IMR-90 (cell line): ENCODE data around the gene MYT1. TPM values are rescaled to one million over a fixed set of nuclear protein-coding genes. Genes with fewer than 3 reads are reported as not detected.
A peak's percentile ranks its signal among the peaks of the same experiment; 100 is the strongest.

Experiments
- ATAC-seq: fragments of 200-7000 bp; cut with Tn5 transposase; 2 replicates; pipeline ENCODE4 v1.9.1; 2020; ENCODE audit warnings: low read depth, mild to moderate bottlenecking, moderate library complexity
- BruUV-seq: library from RNA; stranded (reverse); fragments of 400-500 nt; replicated peaks from 2 replicates; lab custom pipeline; 2021; lab: Mats Ljungman, UMichigan
- CTCF ChIA-PET: fragments of 300-600 bp; formaldehyde crosslinking; extraction: SDS; loops from one replicate; lab custom pipeline; 2021; ENCODE audit warnings: antibody characterized with exemption; lab: Yijun Ruan, JAX
- POLR2A ChIA-PET: fragments of 300-600 bp; sonication (Branson Sonifier 250); formaldehyde crosslinking; loops from one replicate; lab custom pipeline; 2022; ENCODE audit warnings: antibody characterized with exemption; ENCODE audit not compliant: unreplicated experiment; lab: Charles Lee
- DNase-seq: peaks from one replicate; pipeline ENCODE4 v3.0.0; 2013
- H2AFZ ChIP-seq: replicated peaks from 2 replicates; pipeline ENCODE3; 2013; ENCODE audit warnings: low read length, mild to moderate bottlenecking; ENCODE audit not compliant: poor library complexity
- H2AK5ac ChIP-seq: 2 replicates; pipeline ENCODE4 v1.6.1; 2013; ENCODE audit warnings: low read depth, low read length, inconsistent platforms
- H2AK9ac ChIP-seq: replicated peaks from 2 replicates; pipeline ENCODE3; 2013; ENCODE audit warnings: mild to moderate bottlenecking, low read depth, low read length, moderate library complexity; ENCODE audit not compliant: poor library complexity
- H2BK120ac ChIP-seq: 2 replicates; pipeline ENCODE4 v1.6.1; 2013; ENCODE audit warnings: low read depth, low read length, inconsistent platforms
- H2BK15ac ChIP-seq: 3 replicates; pipeline ENCODE4 v1.6.1; 2013; ENCODE audit warnings: low read depth, low read length, inconsistent platforms
- H2BK20ac ChIP-seq: 2 replicates; pipeline ENCODE4 v1.6.1; 2013; ENCODE audit warnings: low read depth, mild to moderate bottlenecking, inconsistent platforms, low read length, moderate library complexity
- H2BK5ac ChIP-seq: 2 replicates; pipeline ENCODE4 v1.6.1; 2013; ENCODE audit warnings: mild to moderate bottlenecking, low read depth, low read length, inconsistent platforms; ENCODE audit not compliant: poor library complexity, severe bottlenecking
- H3K14ac ChIP-seq: replicated peaks from 2 replicates; pipeline ENCODE4 v1.6.1; 2013; ENCODE audit warnings: low read depth, low read length, inconsistent platforms
- H3K18ac ChIP-seq: 2 replicates; pipeline ENCODE4 v1.6.1; 2013; ENCODE audit warnings: low read depth, low read length, control low read depth
- H3K23ac ChIP-seq: 2 replicates; pipeline ENCODE4 v1.6.1; 2013; ENCODE audit warnings: low read depth, low read length, inconsistent platforms
- H3K27ac ChIP-seq: 2 replicates; pipeline ENCODE4 v1.5.1; 2013; ENCODE audit warnings: mild to moderate bottlenecking, control low read depth, low read length; ENCODE audit not compliant: insufficient read depth
- H3K27me3 ChIP-seq: 2 replicates; pipeline ENCODE4 v1.6.1; 2013; ENCODE audit warnings: low read length; ENCODE audit not compliant: control insufficient read depth, insufficient read depth
- H3K36me3 ChIP-seq: 2 replicates; pipeline ENCODE4 v1.6.1; 2013; ENCODE audit warnings: low read length, mixed read lengths; ENCODE audit not compliant: control insufficient read depth, insufficient read depth
- H3K4ac ChIP-seq: 2 replicates; pipeline ENCODE4 v1.6.1; 2013; ENCODE audit warnings: low read depth, low read length, inconsistent platforms
- H3K4me1 ChIP-seq: 2 replicates; pipeline ENCODE4 v1.6.1; 2013; ENCODE audit warnings: low read length, mixed read lengths; ENCODE audit not compliant: control insufficient read depth, insufficient read depth
- H3K4me2 ChIP-seq: 2 replicates; pipeline ENCODE4 v1.6.1; 2013; ENCODE audit warnings: low read depth, mild to moderate bottlenecking, control low read depth, low read length, moderate library complexity
- H3K4me3 ChIP-seq: 2 replicates; pipeline ENCODE4 v1.5.1; 2013; ENCODE audit warnings: low read depth, mild to moderate bottlenecking, control low read depth, low read length, moderate library complexity; ENCODE audit not compliant: insufficient read depth
- H3K56ac ChIP-seq: 2 replicates; pipeline ENCODE4 v1.6.1; 2013; ENCODE audit warnings: low read length, inconsistent platforms; ENCODE audit not compliant: insufficient read depth; ENCODE audit errors: extremely low read depth
- H3K79me1 ChIP-seq, 2 experiments: 2 replicates each; pipeline ENCODE4 v1.6.1; 2013; ENCODE audit warnings: low read length in 2 of 2, inconsistent platforms in 1 of 2, low read depth in 1 of 2
- H3K9ac ChIP-seq: 2 replicates; pipeline ENCODE4 v1.6.1; 2013; ENCODE audit warnings: low read depth, low read length, control low read depth
- H3K9me1 ChIP-seq: 2 replicates; pipeline ENCODE4 v1.6.1; 2013; ENCODE audit warnings: low read length, inconsistent platforms; ENCODE audit not compliant: insufficient read depth
- H3K9me3 ChIP-seq: 2 replicates; pipeline ENCODE4 v1.6.1; 2013; ENCODE audit warnings: low read length; ENCODE audit not compliant: control insufficient read depth, insufficient read depth
- H4K20me1 ChIP-seq: 2 replicates; pipeline ENCODE4 v1.6.1; 2013; ENCODE audit warnings: low read length, inconsistent platforms; ENCODE audit not compliant: insufficient read depth
- H4K5ac ChIP-seq: 2 replicates; pipeline ENCODE4 v1.6.1; 2013; ENCODE audit warnings: mild to moderate bottlenecking, low read depth, low read length, control low read depth
- H4K8ac ChIP-seq, 2 experiments: 2 replicates each; pipeline ENCODE4 v1.6.1; 2013; ENCODE audit warnings: low read depth in 2 of 2, low read length in 2 of 2, control low read depth in 1 of 2, inconsistent platforms in 1 of 2
- H4K91ac ChIP-seq: 2 replicates; pipeline ENCODE4 v1.6.1; 2013; ENCODE audit warnings: low read depth, low read length, inconsistent platforms; ENCODE audit not compliant: insufficient read depth
- CTCF ChIP-seq: conservative IDR thresholded peaks from 2 replicates; pipeline ENCODE4 v1.5.1; 2012; ENCODE audit warnings: mild to moderate bottlenecking, low read depth, low read length, improper control_type of control experiment
- MAZ ChIP-seq: IDR thresholded peaks from 2 replicates; pipeline ENCODE4 v1.6.1; 2012; ENCODE audit warnings: low read depth, mild to moderate bottlenecking, low read length, improper control_type of control experiment, moderate library complexity, borderline replicate concordance
- RAD21 ChIP-seq: IDR thresholded peaks from 2 replicates; pipeline ENCODE4 v1.6.1; 2012; ENCODE audit warnings: low read length, improper control_type of control experiment
- USF2 ChIP-seq: fragments of 150-350 bp; IDR thresholded peaks from 2 replicates; pipeline ENCODE4 v1.6.1; 2017; ENCODE audit warnings: mild to moderate bottlenecking, antibody characterized with exemption, low read length, low read depth
- WGBS, 2 experiments: methylation state at CpG; one replicate each; pipeline versions ENCODE4 v1.1.5 to v1.1.7; 2013; ENCODE audit warnings: missing lambda C conversion rate in 2 of 2; ENCODE audit not compliant: insufficient read length in 1 of 2; ENCODE audit errors: extremely low coverage in 2 of 2; 5-methylcytosine and 5-hydroxymethylcytosine counted together
- dilution Hi-C: fragments of 300-500 bp; cut with HindIII; formaldehyde crosslinking; loops from one replicate; pipeline ENCODE4 v1.14.3; 2018; ENCODE audit warnings: low sequenced_read_pairs; ENCODE audit not compliant: unreplicated experiment
- in situ Hi-C: fragments of 300-500 bp; cut with MboI; formaldehyde crosslinking; loops from 3 replicates; pipeline ENCODE4 v1.14.3; 2019; ENCODE audit warnings: low sequenced_read_pairs, inconsistent platforms, mixed read lengths
- intact Hi-C: fragments of 100-400 bp; cut with micrococcal nuclease; formaldehyde crosslinking; loops from 2 replicates; pipeline ENCODE4 v1.10.0; 2022
- polyA plus RNA-seq, 3 experiments: library from polyadenylated mRNA; depleted of rRNA; stranded (reverse); fragments of >200 nt; gene quantifications; 2 replicates each; pipeline ENCODE4 v1.2.3, GENCODE V29; 2012; ENCODE audit warnings: low replicate concordance in 1 of 3
- total RNA-seq: library from RNA; depleted of rRNA; stranded (reverse); fragments of >200 nt; gene quantifications from 2 replicates; pipeline ENCODE4 v1.2.3, GENCODE V29; 2012

MYT1 gene
- total and polyA plus RNA-seq, 2 of the 4 experiments (the other 2 are of a cell fraction): not detected

DNA sequence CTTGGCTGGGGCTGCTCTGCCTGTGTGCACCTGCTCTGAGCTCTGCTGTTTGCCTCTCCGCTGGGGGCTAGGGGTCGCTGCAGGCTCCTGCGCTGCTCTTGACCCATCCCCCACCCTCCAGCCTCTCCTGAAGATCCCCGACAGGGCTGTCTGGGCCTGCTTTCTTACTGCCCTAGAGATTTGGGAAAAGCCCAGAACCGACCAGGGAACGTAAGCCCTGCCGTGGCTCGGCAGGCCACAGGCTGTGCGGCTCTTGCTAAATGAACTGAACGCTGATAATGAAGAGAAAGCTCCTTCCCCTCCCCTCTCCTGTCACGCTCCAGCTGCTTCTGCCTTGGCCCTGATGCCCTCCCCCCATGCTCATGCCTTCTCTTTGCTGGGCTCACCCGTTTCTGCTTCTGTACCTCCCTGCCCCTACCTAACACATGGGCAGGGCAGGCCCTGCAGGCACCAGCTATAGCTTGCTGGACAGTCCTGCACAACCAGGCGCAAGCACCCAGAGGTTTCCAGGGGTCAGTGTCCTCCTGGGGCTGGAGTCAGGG, 59.3 kb downstream of the MYT1 start:
- intact Hi-C loops: no loop called here
- no peak overlapping the region for H3K4me3 ChIP-seq
- peaks cover 20% of the 10 kb centered on the region for H3K27me3 ChIP-seq
- no peaks in the 10 kb centered on the region for H4K20me1 ChIP-seq
- peak overlapping the region; percentile 45 to 83 for H4K8ac ChIP-seq
- H3K18ac ChIP-seq: peak overlapping the region; percentile 60
- H2AFZ ChIP-seq: peak overlapping the region; percentile 79
- CTCF ChIA-PET: interaction anchor here (0.8 to 1.7 kb wide), 3 partner anchors 11 to 36 kb away, joined by 3 to 5 read pairs (median 4); no protein-coding TSS in a partner anchor
- POLR2A ChIA-PET: no interaction called here
- peak overlapping the region; percentile 8; the same call in 1 of the 2 replicates for H3K9ac ChIP-seq
- ATAC-seq: peak; percentile 25
- BruUV-seq: no TSS peak
- peak overlapping the region; percentile 86 for H3K27ac ChIP-seq
- in situ Hi-C loops: no loop called here
- no CpG with 5 or more reads among the region's 13 CpGs for WGBS, 2 experiments
- peaks cover 19% of the 10 kb centered on the region for H3K9me1 ChIP-seq
- H3K23ac ChIP-seq: peak overlapping the region; percentile 77; the same call in 1 of the 2 replicates
- H3K4ac ChIP-seq: peak overlapping the region; percentile 86
- H2AK5ac ChIP-seq: peak overlapping the region; percentile 93
- dilution Hi-C loops: no loop called here
- H2BK120ac ChIP-seq: peak overlapping the region; percentile 93
- H3K36me3 ChIP-seq: no peaks in the 10 kb centered on the region
- peak overlapping the region; percentile 32 for H4K5ac ChIP-seq
- 0 out of 2 replicates have a peak overlapping the region, but pooled peaks have one; percentile 8 for H3K4me2 ChIP-seq
- DNase-seq: peak; percentile 46
- H3K56ac ChIP-seq: peak overlapping the region; percentile 32; the same call in 1 of the 2 replicates
- H2BK5ac ChIP-seq: peak overlapping the region; percentile 75
- H2AK9ac ChIP-seq: peak overlapping the region; percentile 90
- H3K14ac ChIP-seq: peak overlapping the region; percentile 73
- peak overlapping the region; percentile 73 for H4K91ac ChIP-seq
- H2BK20ac ChIP-seq: peak overlapping the region; percentile 75
- H3K9me3 ChIP-seq: no peaks in the 10 kb centered on the region
- no peaks in the 10 kb centered on the region; a peak in 1 of 4 replicates for H3K79me1 ChIP-seq
- H2BK15ac ChIP-seq: peak overlapping the region; percentile 96; the same call in 2 of the 3 replicates
- H3K4me1 ChIP-seq: peaks cover 27% of the 10 kb centered on the region
- TF ChIP-seq USF2 (no peak), CTCF (peak; percentile 47), RAD21 (peak; percentile 35), MAZ (peak; percentile 75; the same call in 1 of the 2 replicates)
